Upper lobe of left lung (tissue), 6 donors: Measurements from ENCODE around the gene PRMT2. TPM values are rescaled to one million over a fixed set of nuclear protein-coding genes. Genes with fewer than 3 reads are reported as not detected.

Experiments used
- ATAC-seq, 2 donors: fragments of 200-7000 bp; cut with Tn5 transposase; one replicate each; pipeline ENCODE4 v1.9.1; 2022; ENCODE audit warnings: mild to moderate bottlenecking in 2 of 2, moderate library complexity in 2 of 2; ENCODE audit not compliant: low FRiP score in 2 of 2
- DNase-seq, 2 donors: peaks; one replicate each; pipeline ENCODE4 v3.0.0-alpha.2; 2019 to 2020
- H3K27ac ChIP-seq, 4 donors: fragments of 200-600 bp; sonication (generic); one replicate each; pipeline ENCODE4 v1.5.1; 2016 to 2019
- H3K27me3 ChIP-seq, 4 donors: fragments of 200-600 bp; sonication (generic); one replicate each; pipeline ENCODE4 v1.5.1; 2017 to 2019
- H3K36me3 ChIP-seq, 4 donors: fragments of 200-600 bp; sonication (generic); one replicate each; pipeline ENCODE4 v1.5.1; 2016 to 2019
- H3K4me1 ChIP-seq, 4 donors: fragments of 200-600 bp; sonication (generic); one replicate each; pipeline ENCODE4 v1.5.1; 2018 to 2019
- H3K4me3 ChIP-seq, 4 donors: fragments of 200-600 bp; sonication (generic); one replicate each; pipeline ENCODE4 v1.5.1; 2017 to 2019; ENCODE audit warnings: mild to moderate bottlenecking in 2 of 4, moderate library complexity in 1 of 4
- H3K9me3 ChIP-seq, 4 donors: fragments of 200-600 bp; sonication (generic); one replicate each; pipeline ENCODE4 v1.5.1; 2018 to 2019
- EP300 ChIP-seq, 4 donors: sonication (generic); formaldehyde crosslinking; IDR thresholded peaks; one replicate each; pipeline ENCODE4 v1.5.1; 2017; ENCODE audit warnings: antibody characterized with exemption in 4 of 4, control low read depth in 2 of 4
- POLR2A ChIP-seq, 4 donors: fragments of 450-650 bp; IDR thresholded peaks; one replicate each; pipeline ENCODE4 v1.5.1; 2016 to 2017; ENCODE audit warnings: antibody characterized with exemption in 4 of 4, mild to moderate bottlenecking in 2 of 4
- POLR2AphosphoS5 ChIP-seq, 2 donors: sonication (generic); formaldehyde crosslinking; IDR thresholded peaks; one replicate each; pipeline ENCODE4 v1.5.1; 2017; ENCODE audit warnings: antibody characterized with exemption in 2 of 2
- WGBS, 2 donors: methylation state at CpG; one replicate each; pipeline ENCODE4 v1.1.5; 2017 to 2018; 5-methylcytosine and 5-hydroxymethylcytosine counted together
- total RNA-seq, 6 donors: library from RNA; depleted of rRNA in 4 of 6; stranded (reverse); fragments of >200 nt in 4 of 6; gene quantifications; one replicate each; pipeline versions ENCODE4 v1.1.0 to v1.2.1, GENCODE V29; 2016 to 2021
- TF ChIP-seq, protein P1 (sequence below), 6 experiments: fragments of 450-650 bp in 4 of 6; fragments of 200-600 bp in 2 of 6; sonication (generic) in 2 of 6; IDR thresholded peaks; one replicate each; pipeline ENCODE4 v1.5.1; 2016 to 2019; ENCODE audit warnings: antibody characterized with exemption in 6 of 6
- donor health status: DM: no; HTN: no; CAD: no; lungs with moderate emphysema.
- donor health status: DM: no; HTN: yes; CAD: no; lungs with severe emphysema.

The PRMT2 gene
- total RNA-seq, 6 donors from 2014 or later = 91.6 to 152 (median 115) TPM

DNA sequence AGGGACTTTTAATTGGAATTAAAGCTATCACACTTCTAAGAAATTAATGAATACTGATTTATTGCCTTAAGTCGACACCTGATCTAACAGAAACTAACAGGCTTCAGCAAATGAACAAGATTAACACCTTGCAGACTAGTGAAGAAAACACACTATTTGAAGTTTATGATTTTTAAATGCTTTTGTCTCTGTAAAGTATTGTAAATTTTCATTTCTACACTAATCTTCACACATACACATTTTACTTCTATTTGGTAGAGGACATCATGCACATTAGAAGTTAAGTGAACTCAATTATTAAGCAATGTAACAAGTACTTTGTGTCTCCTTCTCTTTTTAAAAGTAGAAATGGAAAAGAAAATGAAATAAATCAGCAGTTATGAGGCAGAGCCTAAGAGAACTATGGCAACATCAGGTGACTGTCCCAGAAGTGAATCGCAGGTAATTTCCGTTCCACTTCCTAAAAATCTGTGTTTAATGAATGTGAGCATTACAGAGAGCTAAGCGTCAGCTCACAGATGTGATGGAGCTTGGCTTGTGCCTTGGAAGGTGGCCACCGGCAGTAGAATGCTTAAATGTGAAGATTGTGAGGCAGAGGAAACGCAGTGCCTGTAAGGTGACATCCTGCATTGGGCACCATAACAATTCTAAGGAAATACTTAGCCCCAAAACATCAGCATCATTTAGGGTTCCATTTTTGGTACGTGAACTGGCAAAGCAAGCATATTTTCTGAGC lies 1.2 kb downstream of the PRMT2 start:
- ATAC-seq (no peak), DNase-seq (no peak)
- TF ChIP-seq POLR2AphosphoS5 (IDR thresholded peaks at IDR 0.05) (no peak), EP300 (IDR thresholded peaks at IDR 0.05) (no peak), POLR2A (IDR thresholded peaks at IDR 0.05) (no peak)
- TF ChIP-seq, protein P1, sequence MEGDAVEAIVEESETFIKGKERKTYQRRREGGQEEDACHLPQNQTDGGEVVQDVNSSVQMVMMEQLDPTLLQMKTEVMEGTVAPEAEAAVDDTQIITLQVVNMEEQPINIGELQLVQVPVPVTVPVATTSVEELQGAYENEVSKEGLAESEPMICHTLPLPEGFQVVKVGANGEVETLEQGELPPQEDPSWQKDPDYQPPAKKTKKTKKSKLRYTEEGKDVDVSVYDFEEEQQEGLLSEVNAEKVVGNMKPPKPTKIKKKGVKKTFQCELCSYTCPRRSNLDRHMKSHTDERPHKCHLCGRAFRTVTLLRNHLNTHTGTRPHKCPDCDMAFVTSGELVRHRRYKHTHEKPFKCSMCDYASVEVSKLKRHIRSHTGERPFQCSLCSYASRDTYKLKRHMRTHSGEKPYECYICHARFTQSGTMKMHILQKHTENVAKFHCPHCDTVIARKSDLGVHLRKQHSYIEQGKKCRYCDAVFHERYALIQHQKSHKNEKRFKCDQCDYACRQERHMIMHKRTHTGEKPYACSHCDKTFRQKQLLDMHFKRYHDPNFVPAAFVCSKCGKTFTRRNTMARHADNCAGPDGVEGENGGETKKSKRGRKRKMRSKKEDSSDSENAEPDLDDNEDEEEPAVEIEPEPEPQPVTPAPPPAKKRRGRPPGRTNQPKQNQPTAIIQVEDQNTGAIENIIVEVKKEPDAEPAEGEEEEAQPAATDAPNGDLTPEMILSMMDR (IDR thresholded peaks at IDR 0.05) = no peak
- Histone ChIP-seq H3K4me1 (peaks cover 27 to 40% (median 37%) of the 10 kb centered on the region in 4 donors), H3K27ac (peak overlapping the region in 3 of 4 donors; percentile 99 to 100 (median 99)), H3K4me3 (peak overlapping the region; percentile 75 to 94 (median 86)), H3K27me3 (no peaks in the 10 kb centered on the region), H3K9me3 (no peaks in the 10 kb centered on the region), H3K36me3 (peaks cover 5 to 10% (median 8%) of the 10 kb centered on the region in 4 donors)
- 63 to 67% methylated on average over 7 of the region's 7 CpGs for WGBS, 2 donors

DNA sequence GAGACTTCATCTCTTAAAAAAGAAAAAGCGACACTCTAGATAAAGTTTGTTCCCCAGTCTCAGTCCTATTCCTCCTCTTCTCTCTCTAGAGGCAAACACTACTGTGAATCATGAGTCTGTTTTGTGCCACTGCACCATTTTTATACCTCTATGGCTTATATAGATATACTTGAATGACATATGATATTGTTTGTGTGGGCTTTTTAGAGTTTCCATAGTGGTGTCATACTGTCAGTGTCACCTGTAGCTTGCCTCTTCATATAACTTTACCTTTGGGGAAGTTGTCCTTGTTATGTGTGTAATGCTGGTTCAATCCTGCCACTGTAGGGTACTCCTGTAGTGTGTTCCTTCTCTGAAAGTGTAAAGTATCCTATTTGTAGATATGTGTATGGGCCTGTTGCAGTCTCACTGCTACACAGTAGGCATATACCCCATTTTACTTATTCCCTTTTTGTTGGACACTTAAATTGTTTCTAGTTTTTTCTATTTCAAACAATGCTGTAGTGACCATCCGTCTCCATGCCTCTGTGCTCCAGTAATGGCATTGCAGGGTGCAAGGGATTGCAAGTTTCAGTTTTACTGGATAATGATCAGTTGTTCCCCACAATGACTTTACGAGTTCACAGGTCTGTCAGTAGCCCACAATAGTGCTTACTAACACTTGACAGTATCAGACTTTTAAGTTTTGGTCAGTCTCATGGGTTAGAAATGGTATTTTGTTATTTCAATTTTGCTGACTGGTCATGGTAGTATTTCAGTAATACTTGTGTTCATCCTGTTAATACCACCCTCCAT lies 2.7 kb downstream of the PRMT2 start:
- Histone ChIP-seq H3K36me3 (peaks cover 5 to 24% (median 9%) of the 10 kb centered on the region in 4 donors), H3K4me3 (peak overlapping the region in 1 of 4 donors; percentile 19), H3K27me3 (no peaks in the 10 kb centered on the region), H3K9me3 (no peaks in the 10 kb centered on the region), H3K27ac (peak overlapping the region in 2 of 4 donors; percentile 33 to 99), H3K4me1 (peaks cover 27 to 40% (median 37%) of the 10 kb centered on the region in 4 donors)
- no peak for ATAC-seq
- 31 to 50% methylated on average over 3 of the region's 3 CpGs for whole genome bisulfite sequencing, 2 donors
- no peak for DNase-seq
- TF ChIP-seq, protein P1 (IDR thresholded peaks at IDR 0.05) = no peak
- TF ChIP-seq POLR2AphosphoS5 (IDR thresholded peaks at IDR 0.05) (no peak), EP300 (IDR thresholded peaks at IDR 0.05) (no peak), POLR2A (IDR thresholded peaks at IDR 0.05) (no peak)

DNA sequence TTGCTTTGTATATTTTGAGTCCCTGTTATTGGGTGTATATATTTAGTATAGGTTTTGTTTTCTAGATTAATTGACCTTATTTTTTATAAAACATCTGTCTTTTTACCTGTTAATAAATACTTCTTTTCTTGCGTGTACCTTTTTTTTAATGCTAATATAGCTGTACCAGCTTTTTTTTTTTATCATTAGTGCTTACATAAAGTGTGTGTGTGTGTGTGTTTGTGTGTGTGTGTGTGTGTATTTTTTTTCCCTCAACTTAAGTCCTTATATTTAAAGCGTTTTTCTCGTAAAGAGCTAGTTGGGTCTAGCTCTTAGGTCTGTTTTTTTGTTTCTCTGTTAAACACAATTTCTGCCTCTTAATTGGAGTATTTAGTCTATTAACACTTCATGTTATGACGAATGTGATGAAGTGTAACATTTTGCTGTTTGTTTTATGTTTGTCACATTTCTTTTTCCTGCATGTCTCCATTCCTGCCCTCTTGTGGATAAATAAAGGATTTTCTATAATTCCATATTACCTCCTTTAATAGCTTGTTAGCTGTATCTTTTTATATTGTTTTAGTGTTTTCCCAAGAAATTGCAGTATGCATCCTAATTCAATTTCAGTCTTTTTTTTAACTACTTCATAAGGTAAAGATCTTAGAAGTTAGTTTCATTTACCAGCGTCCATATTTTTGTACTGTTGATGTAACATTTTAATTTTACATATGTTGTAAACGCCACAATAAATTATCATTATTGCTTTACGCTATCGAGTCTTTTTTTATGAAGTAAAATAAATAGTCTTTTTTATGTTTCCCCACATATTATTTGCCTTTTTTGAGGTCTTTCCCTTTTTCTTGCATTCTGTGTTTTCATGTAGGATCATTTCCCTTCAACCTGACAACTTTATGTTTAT lies 4.3 kb downstream of the PRMT2 start:
- DNase-seq (no peak), ATAC-seq (no peak)
- WGBS, 2 donors = 78 to 79% methylated on average over 8 of the region's 8 CpGs
- Histone ChIP-seq H3K27ac (no peak overlapping the region), H3K4me1 (peaks cover 27 to 42% (median 40%) of the 10 kb centered on the region in 4 donors), H3K4me3 (no peak overlapping the region), H3K27me3 (no peaks in the 10 kb centered on the region), H3K36me3 (peaks cover 13 to 40% (median 23%) of the 10 kb centered on the region in 4 donors), H3K9me3 (no peaks in the 10 kb centered on the region)
- no peak for TF ChIP-seq POLR2A (IDR thresholded peaks at IDR 0.05)
- TF ChIP-seq, protein P1 (IDR thresholded peaks at IDR 0.05) = peak in 5 of 6 experiments; percentile 16 to 50 (median 24)
- no peak for TF ChIP-seq EP300 (IDR thresholded peaks at IDR 0.05)
- no peak for TF ChIP-seq POLR2AphosphoS5 (IDR thresholded peaks at IDR 0.05)

DNA sequence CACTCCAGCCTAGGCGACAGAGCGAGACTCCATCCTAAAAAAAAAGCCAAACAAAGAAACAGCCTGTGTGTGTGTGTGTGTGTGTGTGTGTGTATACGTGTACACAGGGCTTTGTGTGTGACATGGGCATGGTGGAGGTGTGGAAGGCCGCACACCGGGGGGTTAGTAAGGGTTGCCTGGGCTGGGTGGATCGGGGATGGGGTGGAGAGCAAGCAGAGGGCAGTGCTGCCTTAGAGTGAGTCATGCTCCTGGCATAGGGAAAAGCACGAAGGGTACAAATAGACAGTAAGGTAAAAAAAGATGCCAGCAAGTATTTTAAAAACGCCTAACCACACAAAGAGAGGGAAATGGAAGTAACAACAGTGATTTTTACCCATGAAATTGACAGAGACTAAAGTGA lies 6.2 kb downstream of the PRMT2 start:
- ATAC-seq (no peak), DNase-seq (no peak)
- TF ChIP-seq POLR2AphosphoS5 (IDR thresholded peaks at IDR 0.05) = no peak
- no peak for TF ChIP-seq POLR2A (IDR thresholded peaks at IDR 0.05)
- no peak for TF ChIP-seq EP300 (IDR thresholded peaks at IDR 0.05)
- TF ChIP-seq, protein P1 (IDR thresholded peaks at IDR 0.05) = no peak
- H3K27me3 ChIP-seq = no peaks in the 10 kb centered on the region
- no peak overlapping the region for H3K27ac ChIP-seq
- WGBS, 2 donors = 90 to 93% methylated on average over 8 of the region's 8 CpGs
- no peak overlapping the region for H3K4me3 ChIP-seq
- peaks cover 13 to 59% (median 40%) of the 10 kb centered on the region in 4 donors for H3K36me3 ChIP-seq
- H3K9me3 ChIP-seq = no peaks in the 10 kb centered on the region
- peaks cover 20 to 35% (median 33%) of the 10 kb centered on the region in 4 donors for H3K4me1 ChIP-seq
